H9 (cell line): ENCODE results near the gene KCNJ16. TPM values are rescaled to one million over a fixed set of nuclear protein-coding genes. Genes with fewer than 3 reads are reported as not detected.

Source experiments
- DNase-seq: peaks from one replicate; pipeline ENCODE4 v3.0.0-alpha.2; 2017
- H2AFZ ChIP-seq: one replicate; pipeline ENCODE4 v1.6.1; 2013; ENCODE audit warnings: mild to moderate bottlenecking, low read length, control low read depth, moderate library complexity
- H2AK5ac ChIP-seq: 2 replicates; pipeline ENCODE4 v1.6.1; 2013; ENCODE audit warnings: low read length, control low read depth, mixed read lengths; ENCODE audit not compliant: insufficient read length
- H2BK120ac ChIP-seq: one replicate; pipeline ENCODE4 v1.6.1; 2013; ENCODE audit warnings: low read depth, mild to moderate bottlenecking, low read length, control low read depth, inconsistent platforms; ENCODE audit not compliant: poor library complexity, severe bottlenecking
- H2BK12ac ChIP-seq: 2 replicates; pipeline ENCODE4 v1.6.1; 2013; ENCODE audit warnings: low read length, control low read depth, mixed read lengths, low read depth; ENCODE audit not compliant: insufficient read length
- H2BK15ac ChIP-seq: 2 replicates; pipeline ENCODE4 v1.6.1; 2013; ENCODE audit warnings: low read depth, low read length, control low read depth
- H2BK20ac ChIP-seq: one replicate; pipeline ENCODE4 v1.6.1; 2013; ENCODE audit warnings: low read depth, mild to moderate bottlenecking, low read length, control low read depth, inconsistent platforms; ENCODE audit not compliant: poor library complexity, severe bottlenecking
- H2BK5ac ChIP-seq: 2 replicates; pipeline ENCODE4 v1.6.1; 2013; ENCODE audit warnings: low read length, control low read depth, mixed read lengths; ENCODE audit not compliant: insufficient read length
- H3K14ac ChIP-seq: 2 replicates; pipeline ENCODE4 v1.6.1; 2013; ENCODE audit warnings: low read length, control low read depth; ENCODE audit not compliant: insufficient read depth
- H3K18ac ChIP-seq: 2 replicates; pipeline ENCODE4 v1.6.1; 2013; ENCODE audit warnings: low read depth, mild to moderate bottlenecking, mixed read lengths, low read length, control low read depth; ENCODE audit not compliant: insufficient read length
- H3K23ac ChIP-seq: 2 replicates; pipeline ENCODE4 v1.6.1; 2013; ENCODE audit warnings: low read length, control low read depth, mixed read lengths, low read depth; ENCODE audit not compliant: insufficient read length
- H3K23me2 ChIP-seq: 2 replicates; pipeline ENCODE4 v1.6.1; 2013; ENCODE audit warnings: low read depth, mild to moderate bottlenecking, mixed read lengths, low read length, control low read depth; ENCODE audit not compliant: insufficient read length, poor library complexity, severe bottlenecking
- H3K27ac ChIP-seq: 2 replicates; pipeline ENCODE4 v1.5.1; 2013; ENCODE audit warnings: low read length, control low read depth, mixed read lengths, low read depth; ENCODE audit not compliant: insufficient read length
- H3K27me3 ChIP-seq: 2 replicates; pipeline ENCODE4 v1.6.1; 2013; ENCODE audit warnings: low read length, control low read depth, inconsistent platforms; ENCODE audit not compliant: insufficient read depth
- H3K4ac ChIP-seq: 2 replicates; pipeline ENCODE4 v1.6.1; 2013; ENCODE audit warnings: low read depth, mild to moderate bottlenecking, control low read depth, inconsistent platforms, low read length, moderate library complexity
- H3K4me1 ChIP-seq: 2 replicates; pipeline ENCODE4 v1.6.1; 2013; ENCODE audit warnings: low read length, control low read depth, inconsistent platforms; ENCODE audit not compliant: insufficient read depth
- H3K4me2 ChIP-seq: 2 replicates; pipeline ENCODE4 v1.6.1; 2013; ENCODE audit warnings: low read length, control low read depth, mixed read lengths; ENCODE audit not compliant: insufficient read length, insufficient read depth
- H3K56ac ChIP-seq: 2 replicates; pipeline ENCODE4 v1.6.1; 2013; ENCODE audit warnings: low read depth, mild to moderate bottlenecking, mixed read lengths, low read length, control low read depth; ENCODE audit not compliant: insufficient read length
- H3K79me1 ChIP-seq: 2 replicates; pipeline ENCODE4 v1.6.1; 2013; ENCODE audit warnings: low read depth, mild to moderate bottlenecking, moderate library complexity, low read length, control low read depth, inconsistent platforms; ENCODE audit not compliant: insufficient read depth, poor library complexity, severe bottlenecking
- H3K79me2 ChIP-seq: 2 replicates; pipeline ENCODE4 v1.6.1; 2013; ENCODE audit warnings: low read length, control low read depth, inconsistent platforms; ENCODE audit not compliant: insufficient read depth
- H3K9ac ChIP-seq: 2 replicates; pipeline ENCODE4 v1.6.1; 2013; ENCODE audit warnings: low read length, control low read depth, mixed read lengths; ENCODE audit not compliant: insufficient read length; ENCODE audit errors: extremely low read depth
- H3K9me3 ChIP-seq: one replicate; pipeline ENCODE4 v1.6.1; 2013; ENCODE audit warnings: low read depth, low read length, inconsistent platforms; ENCODE audit not compliant: control insufficient read depth
- H3T11ph ChIP-seq: one replicate; pipeline ENCODE4 v1.6.1; 2013; ENCODE audit warnings: mild to moderate bottlenecking, low read length, control low read depth, inconsistent platforms
- H4K20me1 ChIP-seq: one replicate; pipeline ENCODE4 v1.6.1; 2013; ENCODE audit not compliant: control insufficient read depth, insufficient read length, insufficient read depth
- H4K5ac ChIP-seq: 2 replicates; pipeline ENCODE4 v1.6.1; 2013; ENCODE audit warnings: low read depth, mild to moderate bottlenecking, mixed read lengths, low read length, control low read depth; ENCODE audit not compliant: insufficient read length
- H4K8ac ChIP-seq: replicated peaks from 2 replicates; pipeline ENCODE4 v1.6.1; 2013; ENCODE audit warnings: low read length, control low read depth, mixed read lengths, low read depth; ENCODE audit not compliant: insufficient read length
- H4K91ac ChIP-seq: 2 replicates; pipeline ENCODE4 v1.6.1; 2013; ENCODE audit warnings: low read depth, mild to moderate bottlenecking, moderate library complexity, mixed read lengths, low read length, control low read depth; ENCODE audit not compliant: insufficient read length
- H3K27ac Mint-ChIP-seq, 3 experiments: 2 replicates in 2 of 3; 3 replicates in 1 of 3; pipeline ENCODE4 v1.8.0; 2020 to 2021; ENCODE audit warnings: mixed read lengths in 3 of 3, mild to moderate bottlenecking in 1 of 3, moderate library complexity in 1 of 3
- H3K27me3 Mint-ChIP-seq: 2 replicates; pipeline ENCODE4 v1.8.0; 2021; ENCODE audit warnings: low read depth, mild to moderate bottlenecking, moderate library complexity, mixed read lengths
- H3K36me3 Mint-ChIP-seq, 3 experiments: 2 replicates in 2 of 3; 3 replicates in 1 of 3; pipeline ENCODE4 v1.8.0; 2020 to 2021; ENCODE audit warnings: low read depth in 3 of 3, mixed read lengths in 3 of 3; ENCODE audit not compliant: insufficient read depth in 1 of 3
- H3K4me1 Mint-ChIP-seq, 2 experiments: 2 replicates each; pipeline ENCODE4 v1.8.0; 2020; ENCODE audit warnings: mixed read lengths in 2 of 2
- H3K4me3 Mint-ChIP-seq, 2 experiments: 2 replicates in 1 of 2; 3 replicates in 1 of 2; pipeline ENCODE4 v1.8.0; 2020 to 2021; ENCODE audit warnings: mild to moderate bottlenecking in 2 of 2, mixed read lengths in 2 of 2, moderate library complexity in 1 of 2
- H3K9me3 Mint-ChIP-seq, 2 experiments: 2 replicates in 1 of 2; 3 replicates in 1 of 2; pipeline ENCODE4 v1.8.0; 2020; ENCODE audit warnings: mild to moderate bottlenecking in 2 of 2, mixed read lengths in 2 of 2, moderate library complexity in 1 of 2
- WGBS: extraction: QIAGEN DNeasy Blood & Tissue Kit; methylation state at CpG from one replicate; pipeline ENCODE4 v1.1.7; 2013; ENCODE audit warnings: missing lambda C conversion rate, low lambda C conversion rate, mixed read lengths; ENCODE audit not compliant: insufficient read length; ENCODE audit errors: extremely low coverage; 5-methylcytosine and 5-hydroxymethylcytosine counted together
- total RNA-seq: library from RNA; stranded (reverse); gene quantifications from 2 replicates; pipeline ENCODE4 v1.2.1, GENCODE V29; 2021
- TF ChIP-seq, protein P1 (sequence below): fragments of 200-600 bp; sonication (generic); conservative IDR thresholded peaks from 3 replicates; pipeline ENCODE4 v1.8.0; 2021; ENCODE audit warnings: antibody characterized with exemption, mild to moderate bottlenecking

KCNJ16 gene
- total RNA-seq, 1 experiment from 2014 or later = not detected

DNA sequence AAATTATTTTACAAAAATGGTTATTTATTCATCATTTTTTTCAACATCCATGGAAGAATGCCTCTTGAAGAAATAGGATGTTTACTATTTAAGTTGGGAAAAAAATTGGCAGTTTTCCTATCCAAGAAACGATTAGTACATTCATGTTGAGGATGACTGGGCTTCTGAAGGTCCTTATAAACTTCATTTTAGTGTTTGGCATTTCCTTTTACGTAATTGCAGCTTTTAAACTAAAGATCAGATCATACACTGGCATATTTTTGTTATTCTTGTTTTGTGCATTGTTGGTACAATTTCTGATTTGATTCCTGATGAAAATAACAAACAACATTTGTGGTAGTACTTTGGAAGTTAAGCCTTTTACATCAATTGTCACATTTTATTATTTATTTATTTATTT lies 11.5 kb downstream of the KCNJ16 start:
- no peak overlapping the region for H4K8ac ChIP-seq
- DNase-seq = no peak
- no peak overlapping the region for H3T11ph ChIP-seq
- no peaks in the 10 kb centered on the region for H3K23me2 ChIP-seq
- no peak overlapping the region for H2BK20ac ChIP-seq
- H2AK5ac ChIP-seq = no peak overlapping the region
- H2BK5ac ChIP-seq = no peak overlapping the region
- H3K79me1 ChIP-seq = no peaks in the 10 kb centered on the region
- TF ChIP-seq, protein P1, sequence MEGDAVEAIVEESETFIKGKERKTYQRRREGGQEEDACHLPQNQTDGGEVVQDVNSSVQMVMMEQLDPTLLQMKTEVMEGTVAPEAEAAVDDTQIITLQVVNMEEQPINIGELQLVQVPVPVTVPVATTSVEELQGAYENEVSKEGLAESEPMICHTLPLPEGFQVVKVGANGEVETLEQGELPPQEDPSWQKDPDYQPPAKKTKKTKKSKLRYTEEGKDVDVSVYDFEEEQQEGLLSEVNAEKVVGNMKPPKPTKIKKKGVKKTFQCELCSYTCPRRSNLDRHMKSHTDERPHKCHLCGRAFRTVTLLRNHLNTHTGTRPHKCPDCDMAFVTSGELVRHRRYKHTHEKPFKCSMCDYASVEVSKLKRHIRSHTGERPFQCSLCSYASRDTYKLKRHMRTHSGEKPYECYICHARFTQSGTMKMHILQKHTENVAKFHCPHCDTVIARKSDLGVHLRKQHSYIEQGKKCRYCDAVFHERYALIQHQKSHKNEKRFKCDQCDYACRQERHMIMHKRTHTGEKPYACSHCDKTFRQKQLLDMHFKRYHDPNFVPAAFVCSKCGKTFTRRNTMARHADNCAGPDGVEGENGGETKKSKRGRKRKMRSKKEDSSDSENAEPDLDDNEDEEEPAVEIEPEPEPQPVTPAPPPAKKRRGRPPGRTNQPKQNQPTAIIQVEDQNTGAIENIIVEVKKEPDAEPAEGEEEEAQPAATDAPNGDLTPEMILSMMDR = no peak
- no peaks in the 10 kb centered on the region for H3K27me3 ChIP-seq
- H3K9ac ChIP-seq = no peak overlapping the region
- no peak overlapping the region for H3K4me3 Mint-ChIP-seq
- H2BK12ac ChIP-seq = no peak overlapping the region
- H3K56ac ChIP-seq = no peak overlapping the region
- H3K4me1 Mint-ChIP-seq = peaks cover 3 to 5% of the 10 kb centered on the region in 2 experiments; a peak in 1 of 4 replicates
- no peaks in the 10 kb centered on the region for H4K20me1 ChIP-seq
- no peak overlapping the region for H3K27ac ChIP-seq
- no peak overlapping the region for H3K4me2 ChIP-seq
- no peaks in the 10 kb centered on the region for H3K27me3 Mint-ChIP-seq
- H3K9me3 ChIP-seq = no peaks in the 10 kb centered on the region
- no peak overlapping the region for H3K23ac ChIP-seq
- no peaks in the 10 kb centered on the region for H3K4me1 ChIP-seq
- no CpG with 5 or more reads among the region's 2 CpGs for WGBS
- no peak overlapping the region for H3K14ac ChIP-seq
- H3K4ac ChIP-seq = no peak overlapping the region
- no peaks in the 10 kb centered on the region for H3K9me3 Mint-ChIP-seq
- no peak overlapping the region for H2AFZ ChIP-seq
- no peak overlapping the region for H3K18ac ChIP-seq
- no peaks in the 10 kb centered on the region for H3K36me3 Mint-ChIP-seq
- no peak overlapping the region for H2BK120ac ChIP-seq
- H4K91ac ChIP-seq = no peak overlapping the region
- H2BK15ac ChIP-seq = no peak overlapping the region
- H3K79me2 ChIP-seq = no peaks in the 10 kb centered on the region
- no peak overlapping the region for H4K5ac ChIP-seq
- H3K27ac Mint-ChIP-seq = no peak overlapping the region
